ENCODE measurements around the gene STK16.
"Not testable (repeated sequence)": the region's sequence is repeated elsewhere in the genome, so short reads cannot be mapped to it uniquely, and the experiment has no call there.

STK16 gene
- total RNA-seq: 17.5 to 19.7 (median 18.6) reads per million in 3 donors

- no peaks in the 10 kb centered on the region for H3K27me3 ChIP-seq (replicated peaks; ENCODE audit: control insufficient read depth, insufficient read depth, low read length, poor library complexity, severe bottlenecking)
- peaks cover 54% of the 10 kb centered on the region for H3K4me1 ChIP-seq (ENCODE audit: control insufficient read depth, insufficient read depth, low read length, poor library complexity, severe bottlenecking)
- no peaks in the 10 kb centered on the region for H3K9me3 ChIP-seq (ENCODE audit: control insufficient read depth, low read length)
- peak; percentile 70 to 80 (median 78) for DNase-seq
- peak within 1 kb of the TSS; percentile 93 for H3K4me3 ChIP-seq (ENCODE audit: insufficient read depth, low read depth, low read length, poor library complexity, severe bottlenecking)
- peaks cover 7% of the 10 kb centered on the region for H3K36me3 ChIP-seq (ENCODE audit: control insufficient read depth, insufficient read depth, low read length)
- H3K27ac ChIP-seq (ENCODE audit: insufficient read depth, low read length, poor library complexity, severe bottlenecking): peak within 1 kb of the TSS; percentile 95
Measured at GRCh38 chr2:219245148-219245898, at the start of gene STK16, which contains the start of gene GLB1L. STK16 (plus strand) TSS chr2:219245479; CDS start chr2:219246000, 521 bp downstream. GLB1L (minus strand) TSS chr2:219245444; CDS start chr2:219243573, 1,871 bp downstream.

GRCh38 chr2:219197388-219197787, 47.9 kb upstream of the STK16 start:
- Histone ChIP-seq H3K4me1 (ENCODE audit: control insufficient read depth, insufficient read depth, low read length, poor library complexity, severe bottlenecking) (no peaks in the 10 kb centered on the region), H3K36me3 (ENCODE audit: control insufficient read depth, insufficient read depth, low read length) (no peaks in the 10 kb centered on the region), H3K27me3 (replicated peaks; ENCODE audit: control insufficient read depth, insufficient read depth, low read length, poor library complexity, severe bottlenecking) (no peaks in the 10 kb centered on the region), H3K9me3 (ENCODE audit: control insufficient read depth, low read length) (no peaks in the 10 kb centered on the region), H3K27ac (ENCODE audit: insufficient read depth, low read length, poor library complexity, severe bottlenecking) (no peak overlapping the region), H3K4me3 (ENCODE audit: insufficient read depth, low read depth, low read length, poor library complexity, severe bottlenecking) (no peak overlapping the region)
- no peak for DNase-seq

- no peaks in the 10 kb centered on the region for H3K9me3 ChIP-seq (ENCODE audit: control insufficient read depth, low read length)
- no peak overlapping the region for H3K4me3 ChIP-seq (ENCODE audit: insufficient read depth, low read depth, low read length, poor library complexity, severe bottlenecking)
- no peak overlapping the region for H3K27ac ChIP-seq (ENCODE audit: insufficient read depth, low read length, poor library complexity, severe bottlenecking)
- no peaks in the 10 kb centered on the region for H3K4me1 ChIP-seq (ENCODE audit: control insufficient read depth, insufficient read depth, low read length, poor library complexity, severe bottlenecking)
- DNase-seq: no peak
- H3K36me3 ChIP-seq (ENCODE audit: control insufficient read depth, insufficient read depth, low read length): no peaks in the 10 kb centered on the region
- no peaks in the 10 kb centered on the region for H3K27me3 ChIP-seq (replicated peaks; ENCODE audit: control insufficient read depth, insufficient read depth, low read length, poor library complexity, severe bottlenecking)
Measured at GRCh38 chr2:219198974-219199373, 46.3 kb upstream of the STK16 start.

GRCh38 chr2:219199470-219200211, 45.6 kb upstream of the STK16 start:
- Histone ChIP-seq H3K27ac (ENCODE audit: insufficient read depth, low read length, poor library complexity, severe bottlenecking) (no peak overlapping the region), H3K4me3 (ENCODE audit: insufficient read depth, low read depth, low read length, poor library complexity, severe bottlenecking) (no peak overlapping the region), H3K4me1 (ENCODE audit: control insufficient read depth, insufficient read depth, low read length, poor library complexity, severe bottlenecking) (no peaks in the 10 kb centered on the region), H3K9me3 (ENCODE audit: control insufficient read depth, low read length) (no peaks in the 10 kb centered on the region), H3K27me3 (replicated peaks; ENCODE audit: control insufficient read depth, insufficient read depth, low read length, poor library complexity, severe bottlenecking) (no peaks in the 10 kb centered on the region), H3K36me3 (ENCODE audit: control insufficient read depth, insufficient read depth, low read length) (no peaks in the 10 kb centered on the region)
- DNase-seq: no peak

- H3K27me3 ChIP-seq (replicated peaks; ENCODE audit: control insufficient read depth, insufficient read depth, low read length, poor library complexity, severe bottlenecking); DNase-seq; H3K36me3 ChIP-seq (ENCODE audit: control insufficient read depth, insufficient read depth, low read length); H3K27ac ChIP-seq (ENCODE audit: insufficient read depth, low read length, poor library complexity, severe bottlenecking); H3K9me3 ChIP-seq (ENCODE audit: control insufficient read depth, low read length); H3K4me3 ChIP-seq (ENCODE audit: insufficient read depth, low read depth, low read length, poor library complexity, severe bottlenecking); H3K4me1 ChIP-seq (ENCODE audit: control insufficient read depth, insufficient read depth, low read length, poor library complexity, severe bottlenecking): not testable (repeated sequence)
Measured at GRCh38 chr2:219200502-219201326, 44.6 kb upstream of the STK16 start.

- H3K4me3 ChIP-seq (ENCODE audit: insufficient read depth, low read depth, low read length, poor library complexity, severe bottlenecking); H3K9me3 ChIP-seq (ENCODE audit: control insufficient read depth, low read length); H3K36me3 ChIP-seq (ENCODE audit: control insufficient read depth, insufficient read depth, low read length); DNase-seq; H3K27me3 ChIP-seq (replicated peaks; ENCODE audit: control insufficient read depth, insufficient read depth, low read length, poor library complexity, severe bottlenecking); H3K27ac ChIP-seq (ENCODE audit: insufficient read depth, low read length, poor library complexity, severe bottlenecking); H3K4me1 ChIP-seq (ENCODE audit: control insufficient read depth, insufficient read depth, low read length, poor library complexity, severe bottlenecking): not testable (repeated sequence)
Measured at GRCh38 chr2:219201331-219201730, 43.9 kb upstream of the STK16 start.

- Histone ChIP-seq H3K4me1 (ENCODE audit: control insufficient read depth, insufficient read depth, low read length, poor library complexity, severe bottlenecking) (peaks cover 5% of the 10 kb centered on the region), H3K4me3 (ENCODE audit: insufficient read depth, low read depth, low read length, poor library complexity, severe bottlenecking) (no peak overlapping the region), H3K27ac (ENCODE audit: insufficient read depth, low read length, poor library complexity, severe bottlenecking) (no peak overlapping the region), H3K27me3 (replicated peaks; ENCODE audit: control insufficient read depth, insufficient read depth, low read length, poor library complexity, severe bottlenecking) (no peaks in the 10 kb centered on the region), H3K36me3 (ENCODE audit: control insufficient read depth, insufficient read depth, low read length) (no peaks in the 10 kb centered on the region), H3K9me3 (ENCODE audit: control insufficient read depth, low read length) (no peaks in the 10 kb centered on the region)
- no peak for DNase-seq
Measured at GRCh38 chr2:219204425-219205164, 40.7 kb upstream of the STK16 start.

GRCh38 chr2:219205165-219205538, 40.1 kb upstream of the STK16 start:
- H3K4me1 ChIP-seq (ENCODE audit: control insufficient read depth, insufficient read depth, low read length, poor library complexity, severe bottlenecking): peaks cover 5% of the 10 kb centered on the region
- no peak for DNase-seq
- no peaks in the 10 kb centered on the region for H3K9me3 ChIP-seq (ENCODE audit: control insufficient read depth, low read length)
- H3K27ac ChIP-seq (ENCODE audit: insufficient read depth, low read length, poor library complexity, severe bottlenecking): no peak overlapping the region
- no peaks in the 10 kb centered on the region for H3K27me3 ChIP-seq (replicated peaks; ENCODE audit: control insufficient read depth, insufficient read depth, low read length, poor library complexity, severe bottlenecking)
- H3K4me3 ChIP-seq (ENCODE audit: insufficient read depth, low read depth, low read length, poor library complexity, severe bottlenecking): no peak overlapping the region
- H3K36me3 ChIP-seq (ENCODE audit: control insufficient read depth, insufficient read depth, low read length): no peaks in the 10 kb centered on the region

- Histone ChIP-seq H3K4me3 (ENCODE audit: insufficient read depth, low read depth, low read length, poor library complexity, severe bottlenecking) (peak overlapping the region; percentile 68), H3K27ac (ENCODE audit: insufficient read depth, low read length, poor library complexity, severe bottlenecking) (peak overlapping the region; percentile 92), H3K4me1 (ENCODE audit: control insufficient read depth, insufficient read depth, low read length, poor library complexity, severe bottlenecking) (peaks cover 6% of the 10 kb centered on the region), H3K36me3 (ENCODE audit: control insufficient read depth, insufficient read depth, low read length) (no peaks in the 10 kb centered on the region), H3K27me3 (replicated peaks; ENCODE audit: control insufficient read depth, insufficient read depth, low read length, poor library complexity, severe bottlenecking) (no peaks in the 10 kb centered on the region), H3K9me3 (ENCODE audit: control insufficient read depth, low read length) (no peaks in the 10 kb centered on the region)
- DNase-seq: no peak
Measured at GRCh38 chr2:219205981-219206327, 39.3 kb upstream of the STK16 start.
